Stimulated activated CD4-positive, alpha-beta T cell treated with anti-CD3 and anti-CD28 coated beads, Interleukin-2, amount 100 ng/mL, for 48 hours (primary cell): ENCODE measurements around the gene USP2.

Experiments
- DNase-seq, 2 donors: peaks; one replicate each; pipeline ENCODE4 v3.0.0-alpha.2; 2020

USP2 gene

GRCh38 chr11:119362741-119363080, 18.8 kb downstream of the USP2 start:
- no peak for DNase-seq

GRCh38 chr11:119361941-119362725, 19.4 kb downstream of the USP2 start:
- DNase-seq = no peak

GRCh38 chr11:119361056-119361787, 20.3 kb downstream of the USP2 start:
- peak; percentile 44 to 49 for DNase-seq

- DNase-seq = no peak
Observed at GRCh38 chr11:119359365-119360214, 21.9 kb downstream of the USP2 start.

GRCh38 chr11:119357074-119357473, 24.4 kb downstream of the USP2 start:
- DNase-seq = no peak

- DNase-seq = peak; percentile 63 to 75
Observed at GRCh38 chr11:119356349-119357031, 25.0 kb downstream of the USP2 start.

- no peak for DNase-seq
Observed at GRCh38 chr11:119355091-119355843, 26.2 kb downstream of the USP2 start.

- no peak for DNase-seq
Observed at GRCh38 chr11:119352857-119353260, 28.6 kb downstream of the USP2 start.

- DNase-seq = no peak
Observed at GRCh38 chr11:119351232-119351631, 30.3 kb downstream of the USP2 start.

- no peak for DNase-seq
Observed at GRCh38 chr11:119350302-119350701, 31.2 kb downstream of the USP2 start.

- no peak for DNase-seq
Observed at GRCh38 chr11:119347940-119348605, 33.4 kb downstream of the USP2 start.

GRCh38 chr11:119347242-119347641, 34.2 kb downstream of the USP2 start:
- no peak for DNase-seq

- no peak for DNase-seq
Observed at GRCh38 chr11:119346605-119347004, 34.9 kb downstream of the USP2 start, which contains the start of gene MFRP. Gene MFRP, minus strand, starts transcription at chr11:119346705. Its CDS starts 192 bp downstream, at chr11:119346513.

- no peak for DNase-seq
Observed at GRCh38 chr11:119345685-119346084, 35.8 kb downstream of the USP2 start.

GRCh38 chr11:119344291-119345010, 37.0 kb downstream of the USP2 start:
- no peak for DNase-seq

- no peak for DNase-seq
Observed at GRCh38 chr11:119343726-119344125, 37.8 kb downstream of the USP2 start.

GRCh38 chr11:119342362-119343130, 38.9 kb downstream of the USP2 start:
- no peak for DNase-seq

- no peak for DNase-seq
Observed at GRCh38 chr11:119342023-119342300, 39.5 kb downstream of the USP2 start.

- no peak for DNase-seq
Observed at GRCh38 chr11:119341222-119342022, 40.1 kb downstream of the USP2 start.
